ENCODE results near the gene HSD11B1. TPM values are rescaled to one million over a fixed set of nuclear protein-coding genes. Genes with fewer than 3 reads are reported as not detected.
A peak's percentile ranks its signal among the peaks of the same experiment; 100 is the strongest.

The HSD11B1 gene
- total RNA-seq, 1 donor from 2014 or later, result 4.1 TPM

DNA sequence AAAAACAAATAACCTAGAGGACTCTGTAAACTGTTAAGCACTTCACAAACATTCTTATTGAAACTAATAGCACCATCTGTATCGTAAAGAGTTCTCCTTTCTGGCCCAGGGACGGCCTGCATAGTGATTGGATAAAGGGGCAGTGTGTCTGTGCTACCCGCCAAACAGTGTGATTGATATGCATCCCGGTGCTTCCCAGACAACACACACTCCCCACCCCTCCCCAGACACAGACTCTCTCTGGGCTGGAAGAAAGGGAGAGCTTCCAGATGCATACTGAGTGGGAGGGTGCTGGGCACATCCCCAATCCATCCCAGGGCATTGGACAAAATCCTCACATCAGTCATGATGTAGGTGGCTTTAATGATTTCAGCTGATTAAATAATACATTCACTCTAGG, 3.7 kb downstream of the HSD11B1 start:
- Histone ChIP-seq H3K36me3 (no peaks in the 10 kb centered on the region), H3K4me3 (no peak overlapping the region), H3K9me3 (replicated peaks) (no peaks in the 10 kb centered on the region), H3K4me1 (peaks cover 17% of the 10 kb centered on the region), H3K27me3 (ENCODE audit: low read depth) (no peaks in the 10 kb centered on the region), H3K27ac (replicated peaks) (no peak overlapping the region)
- intact Hi-C loops (cut with micrococcal nuclease), result no loop called here
- TF ChIP-seq, protein P1, sequence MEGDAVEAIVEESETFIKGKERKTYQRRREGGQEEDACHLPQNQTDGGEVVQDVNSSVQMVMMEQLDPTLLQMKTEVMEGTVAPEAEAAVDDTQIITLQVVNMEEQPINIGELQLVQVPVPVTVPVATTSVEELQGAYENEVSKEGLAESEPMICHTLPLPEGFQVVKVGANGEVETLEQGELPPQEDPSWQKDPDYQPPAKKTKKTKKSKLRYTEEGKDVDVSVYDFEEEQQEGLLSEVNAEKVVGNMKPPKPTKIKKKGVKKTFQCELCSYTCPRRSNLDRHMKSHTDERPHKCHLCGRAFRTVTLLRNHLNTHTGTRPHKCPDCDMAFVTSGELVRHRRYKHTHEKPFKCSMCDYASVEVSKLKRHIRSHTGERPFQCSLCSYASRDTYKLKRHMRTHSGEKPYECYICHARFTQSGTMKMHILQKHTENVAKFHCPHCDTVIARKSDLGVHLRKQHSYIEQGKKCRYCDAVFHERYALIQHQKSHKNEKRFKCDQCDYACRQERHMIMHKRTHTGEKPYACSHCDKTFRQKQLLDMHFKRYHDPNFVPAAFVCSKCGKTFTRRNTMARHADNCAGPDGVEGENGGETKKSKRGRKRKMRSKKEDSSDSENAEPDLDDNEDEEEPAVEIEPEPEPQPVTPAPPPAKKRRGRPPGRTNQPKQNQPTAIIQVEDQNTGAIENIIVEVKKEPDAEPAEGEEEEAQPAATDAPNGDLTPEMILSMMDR (IDR thresholded peaks at IDR 0.05; ENCODE audit: borderline replicate concordance), result no peak
- no peak for DNase-seq

DNA sequence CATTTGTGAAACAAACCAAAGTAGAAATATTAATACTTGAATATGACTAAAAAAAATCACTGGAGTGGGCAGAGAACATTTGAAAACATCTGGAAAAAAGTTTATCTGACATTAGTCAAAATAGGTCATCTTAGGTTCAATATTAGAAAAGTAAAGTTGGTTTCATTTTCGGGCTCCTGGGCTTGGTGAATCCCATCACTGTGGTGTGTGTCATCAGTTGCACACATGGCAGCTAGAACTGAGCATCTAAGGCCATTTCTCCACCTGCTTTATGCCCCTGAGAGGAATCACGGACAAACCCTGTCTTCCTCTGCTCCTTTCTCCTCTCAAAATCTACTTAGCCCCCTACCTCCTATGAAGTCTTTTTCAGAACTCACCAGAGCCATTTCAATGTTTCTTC, 5.4 kb downstream of the HSD11B1 start:
- intact Hi-C loops (cut with micrococcal nuclease), result no loop called here
- no peak overlapping the region for H3K27ac ChIP-seq (replicated peaks)
- TF ChIP-seq, protein P1 (IDR thresholded peaks at IDR 0.05; ENCODE audit: borderline replicate concordance), result no peak
- DNase-seq, result no peak
- H3K4me3 ChIP-seq, result no peak overlapping the region
- no peaks in the 10 kb centered on the region for H3K4me1 ChIP-seq
- no peaks in the 10 kb centered on the region for H3K9me3 ChIP-seq (replicated peaks)
- no peaks in the 10 kb centered on the region for H3K36me3 ChIP-seq
- H3K27me3 ChIP-seq (ENCODE audit: low read depth), result no peaks in the 10 kb centered on the region

DNA sequence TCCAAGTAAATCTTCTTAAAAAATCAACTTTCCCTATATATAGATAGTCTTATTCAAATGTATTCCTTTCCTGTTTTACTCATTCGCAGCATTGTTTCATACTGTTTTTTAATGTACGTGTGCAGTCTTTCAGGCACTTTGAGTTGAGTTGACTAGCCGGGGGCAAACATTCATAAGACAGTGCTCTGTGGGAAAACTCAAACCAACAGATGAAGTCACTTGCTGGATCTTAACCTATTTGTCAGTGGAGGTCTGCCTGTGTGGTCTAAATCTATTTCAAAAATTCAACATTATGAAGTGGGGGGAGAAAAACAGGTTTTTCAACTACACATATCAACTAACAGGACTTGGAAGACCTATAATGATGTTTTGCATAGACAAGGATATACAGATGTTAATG, 6.2 kb downstream of the HSD11B1 start:
- DNase-seq, result no peak
- TF ChIP-seq, protein P1 (IDR thresholded peaks at IDR 0.05; ENCODE audit: borderline replicate concordance), result no peak
- H3K36me3 ChIP-seq, result no peaks in the 10 kb centered on the region
- H3K4me1 ChIP-seq, result peaks cover 7% of the 10 kb centered on the region
- H3K27ac ChIP-seq (replicated peaks), result no peak overlapping the region
- H3K9me3 ChIP-seq (replicated peaks), result no peaks in the 10 kb centered on the region
- H3K4me3 ChIP-seq, result no peak overlapping the region
- H3K27me3 ChIP-seq (ENCODE audit: low read depth), result no peaks in the 10 kb centered on the region
- intact Hi-C loops (cut with micrococcal nuclease), result no loop called here

DNA sequence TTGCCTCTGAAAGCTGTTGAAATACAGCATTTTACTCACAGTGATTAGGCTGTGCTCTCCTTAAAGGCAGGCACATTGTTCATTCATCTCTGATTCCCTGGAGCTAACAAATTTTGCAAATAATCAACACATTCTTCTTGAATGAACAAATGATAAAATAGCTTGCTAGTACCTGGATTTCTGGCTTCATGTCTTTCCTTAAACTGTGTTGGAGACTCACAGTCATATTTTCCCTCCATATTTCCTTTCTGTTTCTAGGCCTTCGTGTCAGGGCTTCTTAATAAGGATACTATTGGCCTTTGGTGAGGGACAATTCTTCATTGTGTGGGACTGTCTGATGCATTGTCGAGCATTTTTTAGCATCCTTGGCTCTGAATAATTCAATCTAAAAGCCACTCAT, 9.7 kb downstream of the HSD11B1 start:
- DNase-seq, result no peak
- H3K27ac ChIP-seq (replicated peaks), result no peak overlapping the region
- H3K4me1 ChIP-seq, result peaks cover 26% of the 10 kb centered on the region
- H3K9me3 ChIP-seq (replicated peaks), result no peaks in the 10 kb centered on the region
- no peak overlapping the region for H3K4me3 ChIP-seq
- intact Hi-C loops (cut with micrococcal nuclease), result no loop called here
- TF ChIP-seq, protein P1 (IDR thresholded peaks at IDR 0.05; ENCODE audit: borderline replicate concordance), result no peak
- no peaks in the 10 kb centered on the region for H3K36me3 ChIP-seq
- no peaks in the 10 kb centered on the region for H3K27me3 ChIP-seq (ENCODE audit: low read depth)

DNA sequence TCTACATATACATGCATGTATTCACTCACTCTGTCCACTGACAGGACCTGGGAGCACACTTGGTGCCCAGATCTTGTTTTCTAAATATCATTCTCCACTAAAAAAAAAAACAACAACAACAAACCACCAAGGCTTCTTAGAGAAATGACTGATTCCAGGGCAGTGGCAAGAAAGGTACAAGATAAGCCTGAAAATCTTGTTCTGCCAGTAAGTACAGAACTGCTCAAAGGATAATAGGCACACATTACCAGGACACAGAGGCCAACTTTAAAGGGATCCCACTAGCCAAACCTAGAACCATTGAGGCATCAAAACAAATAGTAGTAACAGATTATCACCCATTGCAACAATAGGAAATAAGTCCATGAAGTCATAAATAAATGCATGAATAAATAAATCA, 10.7 kb downstream of the HSD11B1 start:
- H3K36me3 ChIP-seq, result no peaks in the 10 kb centered on the region
- intact Hi-C loops (cut with micrococcal nuclease), result no loop called here
- H3K4me3 ChIP-seq, result no peak overlapping the region
- H3K9me3 ChIP-seq (replicated peaks), result no peaks in the 10 kb centered on the region
- no peak overlapping the region for H3K27ac ChIP-seq (replicated peaks)
- TF ChIP-seq, protein P1 (IDR thresholded peaks at IDR 0.05; ENCODE audit: borderline replicate concordance), result no peak
- no peak for DNase-seq
- no peaks in the 10 kb centered on the region for H3K27me3 ChIP-seq (ENCODE audit: low read depth)
- peaks cover 26% of the 10 kb centered on the region for H3K4me1 ChIP-seq

DNA sequence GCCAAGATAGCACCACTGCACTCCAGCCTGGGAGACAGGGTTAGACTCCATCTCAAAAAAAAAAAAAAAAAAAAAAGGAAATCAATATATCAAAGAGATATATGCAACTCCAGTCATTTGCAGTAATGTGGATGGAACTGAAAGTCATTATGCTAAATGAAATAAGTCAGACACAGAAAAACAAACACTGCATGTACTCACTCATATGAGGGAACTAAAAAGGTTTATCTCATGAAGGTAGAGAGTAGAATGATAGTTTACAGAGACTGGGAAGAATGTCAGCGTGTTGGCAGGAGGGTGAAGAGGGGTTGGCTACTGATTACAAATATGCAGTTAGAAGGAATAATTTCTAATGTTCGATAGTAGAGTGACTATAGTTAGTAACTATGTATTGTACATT, 13.2 kb downstream of the HSD11B1 start:
- DNase-seq, result no peak
- H3K4me1 ChIP-seq, result peaks cover 33% of the 10 kb centered on the region
- no peaks in the 10 kb centered on the region for H3K36me3 ChIP-seq
- TF ChIP-seq, protein P1 (IDR thresholded peaks at IDR 0.05; ENCODE audit: borderline replicate concordance), result no peak
- H3K27me3 ChIP-seq (ENCODE audit: low read depth), result no peaks in the 10 kb centered on the region
- H3K9me3 ChIP-seq (replicated peaks), result no peaks in the 10 kb centered on the region
- intact Hi-C loops (cut with micrococcal nuclease), result no loop called here
- peak overlapping the region; percentile 79 for H3K27ac ChIP-seq (replicated peaks)
- no peak overlapping the region for H3K4me3 ChIP-seq

Data from left ventricle myocardium inferior (tissue), 1 donor.